ENCODE data around the gene FAM181A.
A peak's percentile ranks its signal among the peaks of the same experiment; 100 is the strongest.

FAM181A gene

GRCh38 chr14:93926873-93927799, at the start of gene FAM181A:
TSS of gene FAM181A (plus strand) at chr14:93927344. CDS start at chr14:93928286, 942 bp downstream.
- no peak for DNase-seq (ENCODE audit: low read depth)

- no peak for DNase-seq (ENCODE audit: low read depth)
Observed at GRCh38 chr14:93878212-93878611, 48.9 kb upstream of the FAM181A start.

- no peak for DNase-seq (ENCODE audit: low read depth)
Observed at GRCh38 chr14:93878871-93879270, 48.3 kb upstream of the FAM181A start.

DNA sequence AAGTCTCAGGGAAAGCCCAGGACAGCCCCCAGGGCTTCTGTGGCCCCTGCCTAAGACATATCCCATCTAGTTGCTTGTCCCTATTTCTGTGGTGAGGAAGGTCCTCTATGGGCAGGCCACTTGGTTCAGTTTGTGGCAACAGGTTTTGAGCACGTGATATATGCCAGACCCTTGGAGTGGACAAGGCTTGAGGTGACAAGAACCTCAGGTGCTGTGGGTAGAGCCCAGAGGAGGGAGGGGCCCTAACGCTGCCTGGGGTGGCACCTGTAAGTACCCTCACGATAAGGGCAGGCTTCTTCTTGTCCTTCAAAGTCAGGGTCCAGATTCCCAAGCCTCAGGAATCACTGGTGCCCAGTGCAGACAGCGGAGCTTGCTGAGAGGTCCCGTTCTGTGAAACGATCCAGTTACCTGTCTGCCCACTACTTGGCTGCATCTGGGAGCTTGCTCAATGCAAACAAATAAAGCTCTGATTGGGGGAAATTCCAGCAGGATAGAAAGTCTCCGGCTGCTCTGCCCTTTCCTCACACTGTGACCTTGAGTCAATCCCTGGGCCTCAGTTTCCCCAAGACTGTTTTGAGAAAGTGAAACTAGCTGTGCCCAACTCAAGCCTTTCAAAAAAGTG, 47.7 kb upstream of the FAM181A start:
- DNase-seq (ENCODE audit: low read depth): no peak

GRCh38 chr14:93880021-93880820, 46.9 kb upstream of the FAM181A start:
- no peak for DNase-seq (ENCODE audit: low read depth)

DNA sequence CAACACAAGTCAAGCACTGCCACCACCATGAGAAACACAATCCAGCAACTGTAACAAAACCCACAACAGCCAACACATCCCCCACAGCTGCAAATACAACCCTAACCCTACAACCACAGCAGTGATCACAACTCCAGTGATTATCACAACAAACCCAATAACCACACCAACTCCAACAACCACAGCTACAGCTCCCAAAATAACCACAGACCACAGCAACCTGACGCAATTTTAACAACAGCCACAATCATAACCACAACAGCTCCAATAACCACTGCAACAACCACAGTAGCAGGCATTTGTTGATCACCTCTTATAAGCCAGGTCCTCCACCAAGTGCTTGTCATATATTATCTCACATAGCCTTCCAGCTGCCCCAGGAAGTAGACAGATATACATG, 42.2 kb upstream of the FAM181A start:
- DNase-seq (ENCODE audit: low read depth): no peak

GRCh38 chr14:93888995-93889394, 38.1 kb upstream of the FAM181A start:
- DNase-seq (ENCODE audit: low read depth): no peak

DNA sequence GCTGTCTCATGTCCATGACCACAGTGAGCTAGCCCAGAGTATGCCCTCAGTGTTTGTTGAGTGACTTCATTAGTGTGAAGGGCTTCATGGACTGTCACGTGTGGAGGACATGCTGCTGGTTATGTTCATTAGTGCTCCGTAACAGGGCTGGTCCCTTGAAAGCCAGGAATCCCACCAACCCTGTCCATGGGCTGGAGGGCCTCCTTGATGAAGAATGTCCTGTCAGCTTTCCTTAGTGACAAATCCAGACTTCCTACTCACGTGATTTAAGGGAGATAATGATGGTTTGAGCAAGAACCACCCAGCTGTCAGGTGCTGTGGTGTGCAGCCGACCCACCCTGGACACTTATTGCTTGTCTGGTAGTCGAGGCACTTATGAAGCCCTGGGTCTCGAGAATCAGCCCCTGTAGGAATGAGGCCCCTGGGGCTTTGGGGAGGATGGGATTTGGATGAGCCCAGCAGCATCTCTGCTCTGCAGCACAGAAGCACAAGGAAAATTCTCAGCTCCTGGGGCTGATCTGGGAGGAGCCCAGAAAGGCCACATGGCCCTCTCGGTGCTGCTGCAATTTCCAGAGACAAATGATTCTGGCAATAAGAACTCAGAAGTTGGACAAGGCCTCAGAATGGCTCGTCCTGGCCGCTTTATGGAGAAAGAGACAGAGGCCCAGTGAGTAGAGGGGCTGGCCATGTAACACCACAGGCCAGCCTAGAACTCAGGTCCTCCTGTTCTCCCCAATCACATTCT, 37.2 kb upstream of the FAM181A start:
- no peak for DNase-seq (ENCODE audit: low read depth)

DNA sequence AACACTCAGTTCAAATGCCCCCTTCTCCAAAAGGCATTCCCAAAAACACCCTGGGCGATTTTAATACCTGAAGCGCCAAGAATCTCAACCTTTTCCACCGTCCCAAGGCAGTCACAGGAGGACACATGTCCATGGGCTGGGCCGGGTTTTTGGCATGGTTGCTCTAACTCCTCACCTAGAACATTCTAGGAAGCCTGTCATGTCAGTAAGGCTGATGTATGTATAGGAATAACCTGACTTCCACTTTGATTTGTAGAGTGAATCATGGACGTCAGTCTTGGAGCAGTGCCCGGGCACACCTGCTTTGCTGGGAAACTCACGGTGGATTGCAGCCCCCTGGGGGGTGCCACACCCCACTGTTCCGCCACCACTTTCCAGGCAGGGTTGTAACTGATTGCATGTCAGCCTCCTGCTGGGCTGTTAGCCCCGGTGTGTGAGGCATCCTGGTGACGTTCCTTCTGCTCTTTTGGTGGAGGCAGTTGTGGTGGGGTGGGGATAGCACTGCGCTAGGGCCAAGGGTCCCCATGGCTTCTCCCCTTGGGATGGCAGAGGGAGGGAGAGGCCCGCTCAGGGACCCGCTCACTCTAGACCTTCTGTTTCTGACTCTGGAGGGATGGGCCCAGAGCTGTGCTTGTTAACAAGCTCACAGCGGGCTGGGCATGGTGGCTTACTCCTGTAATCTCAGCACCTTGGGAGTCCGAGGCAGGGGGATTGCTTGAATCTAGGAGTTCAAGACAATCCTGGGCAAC, 35.2 kb upstream of the FAM181A start:
- no peak for DNase-seq (ENCODE audit: low read depth)

DNA sequence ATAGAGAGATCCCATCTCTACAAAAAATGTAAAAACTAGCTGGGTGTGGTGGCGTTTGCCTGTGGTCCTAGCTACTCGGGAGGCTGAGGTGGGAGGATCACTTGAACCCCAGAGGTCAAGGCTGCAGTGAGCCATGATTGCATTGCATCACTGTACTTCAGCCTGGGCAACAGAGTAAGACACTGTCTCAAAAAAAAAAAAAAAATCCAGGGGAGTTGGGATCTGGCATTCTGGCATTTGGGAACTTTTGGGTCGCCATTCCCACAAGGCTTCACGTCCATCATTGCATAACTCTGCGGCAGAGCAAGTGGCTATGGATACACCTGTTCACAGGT, 34.7 kb upstream of the FAM181A start:
- DNase-seq (ENCODE audit: low read depth): no peak

- peak; percentile 22 for DNase-seq (ENCODE audit: low read depth)
Observed at GRCh38 chr14:93892923-93893558, 34.1 kb upstream of the FAM181A start.

DNA sequence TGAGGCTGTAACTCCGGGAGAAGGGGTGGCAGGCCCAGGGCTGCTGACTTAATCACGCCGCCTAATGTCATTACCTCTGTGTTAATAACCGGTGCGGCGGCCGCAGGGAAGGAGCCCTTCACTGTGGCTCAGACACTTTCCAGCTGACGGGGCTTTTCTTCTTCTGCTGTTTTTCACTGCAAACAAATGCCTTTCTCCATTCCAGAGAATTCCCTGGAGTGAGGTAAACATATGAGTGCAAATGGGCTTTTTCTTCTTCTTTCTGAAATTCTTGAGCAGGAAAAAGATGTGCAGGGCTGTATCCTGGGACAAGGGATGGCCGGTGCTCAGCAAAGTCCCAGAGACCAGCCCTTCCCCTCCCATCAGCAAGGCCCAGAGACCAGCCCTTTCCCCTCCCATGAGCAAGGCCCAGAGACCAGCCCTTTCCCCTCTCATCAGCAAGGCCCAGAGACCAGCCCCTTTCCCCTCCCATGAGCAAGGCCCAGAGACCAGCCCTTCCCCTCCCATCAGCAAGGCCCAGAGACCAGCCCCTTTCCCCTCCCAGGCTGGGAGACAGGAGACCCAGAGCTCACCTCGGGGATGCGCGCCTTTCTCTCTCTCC, 33.4 kb upstream of the FAM181A start:
- DNase-seq (ENCODE audit: low read depth): no peak

DNA sequence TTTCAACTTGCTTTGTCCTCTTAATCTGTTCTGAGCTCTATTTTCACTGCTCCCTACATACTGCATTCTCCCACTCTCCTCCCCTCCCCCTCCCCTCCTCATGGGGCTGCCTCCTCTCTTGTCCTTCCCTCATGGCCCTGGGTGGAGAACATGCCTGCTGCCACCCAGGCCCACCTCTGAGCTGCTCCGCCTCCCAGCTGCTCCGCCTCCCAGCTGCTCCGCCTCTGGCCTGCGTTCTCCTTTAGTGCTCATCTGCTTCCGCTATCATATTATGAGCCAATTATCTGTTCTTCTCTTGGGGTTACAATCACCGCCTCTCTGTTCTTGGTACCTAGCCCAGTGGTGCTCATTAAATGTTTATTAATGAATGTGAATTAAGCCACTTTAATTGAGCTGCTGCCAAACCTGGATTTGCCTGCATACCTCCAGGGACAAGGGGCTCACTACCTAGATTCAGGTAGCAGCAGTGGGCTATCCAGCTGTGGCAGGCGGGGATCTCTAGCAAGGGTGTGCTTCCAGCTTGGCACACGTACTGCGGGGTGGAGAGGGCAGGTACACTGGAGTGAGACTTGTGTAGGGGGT, 32.0 kb upstream of the FAM181A start:
- DNase-seq (ENCODE audit: low read depth): no peak

- DNase-seq (ENCODE audit: low read depth): no peak
Observed at GRCh38 chr14:93897476-93897845, 29.7 kb upstream of the FAM181A start.

GRCh38 chr14:93898081-93898611, 29.0 kb upstream of the FAM181A start:
- no peak for DNase-seq (ENCODE audit: low read depth)

GRCh38 chr14:93898731-93899130, 28.4 kb upstream of the FAM181A start:
- DNase-seq (ENCODE audit: low read depth): no peak

GRCh38 chr14:93901813-93902212, 25.3 kb upstream of the FAM181A start:
- DNase-seq (ENCODE audit: low read depth): no peak

DNA sequence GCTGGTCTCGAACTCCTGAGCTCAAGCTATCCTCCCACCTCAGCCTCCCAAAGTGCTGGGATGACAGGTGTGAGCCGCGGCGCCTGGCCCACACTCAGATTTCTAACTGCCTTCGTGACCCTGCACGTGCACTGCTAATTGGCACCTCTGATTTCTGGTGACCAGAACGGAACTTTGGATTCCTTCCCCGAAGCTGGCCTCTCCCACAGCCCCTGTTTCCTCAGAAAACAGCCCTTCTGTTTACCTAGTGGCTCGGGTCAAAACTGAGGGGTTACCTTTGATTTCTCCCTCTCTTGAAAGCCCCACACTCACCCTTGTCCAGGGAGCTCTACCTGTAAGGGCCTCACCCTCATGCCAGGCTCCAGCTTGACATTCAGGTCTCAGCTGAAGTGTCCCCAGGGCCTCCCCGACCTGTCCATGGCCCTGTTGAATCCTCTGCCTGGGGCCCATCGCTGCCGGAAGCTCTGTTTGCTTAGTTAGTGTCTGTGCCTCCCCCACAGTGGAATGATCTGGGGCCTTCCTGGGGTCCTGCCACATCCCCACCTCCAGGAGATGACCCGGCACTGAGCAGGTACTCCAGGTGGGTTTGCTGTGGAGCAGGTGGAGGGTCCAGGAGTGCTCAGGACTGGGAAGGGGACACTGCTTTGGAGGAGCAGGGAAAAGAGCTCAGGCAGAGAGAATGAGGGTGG, 24.4 kb upstream of the FAM181A start:
- DNase-seq (ENCODE audit: low read depth): no peak
